Measurements from ENCODE around the gene NUDT6.
"Not testable (repeated sequence)": the region's sequence is repeated elsewhere in the genome, so short reads cannot be mapped to it uniquely, and the experiment has no call there.

Gene NUDT6

GRCh38 chr4:122873146-122873545 lies 49.3 kb downstream of the NUDT6 start:
- no peak for DNase-seq

DNA sequence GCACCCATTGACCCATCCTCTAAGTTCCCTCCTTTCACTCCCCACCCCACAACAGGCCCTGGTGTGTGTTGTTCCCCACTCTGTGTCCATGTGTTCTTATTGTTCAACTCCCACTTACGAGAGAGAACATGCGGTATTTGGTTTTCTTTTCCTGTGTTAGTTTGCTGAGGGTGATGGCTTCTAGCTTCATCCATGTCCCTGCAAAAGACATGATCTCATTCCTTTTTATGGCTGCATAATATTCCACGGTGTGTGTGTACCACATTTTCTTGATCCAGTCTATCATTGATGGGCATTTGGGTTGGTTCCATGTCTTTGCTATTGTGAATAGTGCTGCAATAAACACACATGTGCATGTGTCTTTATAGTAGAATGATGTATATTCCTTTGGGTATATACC lies 54.2 kb downstream of the NUDT6 start:
- DNase-seq = not testable (repeated sequence)

- DNase-seq = no peak
These were observed 57.0 kb downstream of the NUDT6 start for GRCh38 chr4:122865425-122865824.

DNA sequence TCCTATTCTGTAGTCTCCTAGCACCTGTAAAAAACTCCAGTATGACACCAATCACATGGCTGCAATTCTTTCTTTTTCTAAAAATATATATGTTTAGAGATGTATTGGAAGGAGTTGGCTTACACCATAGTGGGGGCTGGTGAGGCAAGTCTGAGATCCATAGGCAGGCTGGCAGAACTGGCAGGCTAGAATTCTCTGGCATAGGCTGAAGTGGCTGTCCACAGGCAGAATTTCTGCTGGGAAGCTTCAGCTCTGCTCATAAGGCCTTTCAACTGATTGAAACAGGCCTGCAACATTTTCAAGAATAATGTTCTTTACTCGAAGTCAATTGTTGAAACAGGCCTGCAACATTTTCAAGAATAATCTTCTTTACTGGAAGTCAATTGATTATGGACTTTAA lies 58.8 kb downstream of the NUDT6 start:
- no peak for DNase-seq

DNA sequence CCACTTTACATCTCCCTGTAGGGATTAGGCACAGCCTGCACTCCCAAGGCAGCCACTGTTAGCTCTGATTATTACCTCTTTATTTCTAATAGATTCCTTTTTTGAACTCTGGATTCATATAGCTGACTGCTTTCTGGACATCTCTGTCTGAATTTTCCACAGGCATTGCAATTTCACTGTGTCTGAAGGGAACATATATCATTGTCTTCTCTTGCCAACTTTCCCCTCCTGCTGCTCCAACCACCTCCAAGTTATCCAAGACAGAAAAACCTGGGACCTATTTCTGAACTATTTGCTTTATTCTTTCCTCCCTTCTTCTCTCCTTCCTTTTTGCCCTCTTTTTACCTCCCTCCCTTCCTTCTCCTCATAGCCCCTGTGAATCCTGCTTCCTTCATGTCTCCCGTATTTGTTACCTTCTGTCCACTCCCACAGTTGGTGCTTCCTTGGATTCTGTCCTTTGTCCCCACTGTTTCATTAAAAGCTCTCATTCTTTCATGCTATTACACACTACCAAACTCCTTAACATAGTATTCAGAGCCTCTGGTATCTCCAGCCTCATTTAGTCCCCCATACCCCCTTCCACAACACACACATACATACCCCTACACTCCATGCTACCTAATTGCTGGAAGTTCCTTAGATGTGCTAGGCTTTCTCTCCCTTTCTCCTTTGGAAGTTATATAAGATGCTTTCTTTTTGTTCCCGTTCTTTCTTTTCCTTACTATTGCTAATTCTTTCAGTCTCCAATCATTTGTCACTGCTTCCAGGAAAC lies 61.0 kb downstream of the NUDT6 start:
- no peak for DNase-seq

GRCh38 chr4:122858705-122859104 lies 63.7 kb downstream of the NUDT6 start:
- DNase-seq = no peak

GRCh38 chr4:122857160-122857559 lies 65.2 kb downstream of the NUDT6 start:
- no peak for DNase-seq

- DNase-seq = no peak
These were observed 67.0 kb downstream of the NUDT6 start for GRCh38 chr4:122855353-122855890.

DNA sequence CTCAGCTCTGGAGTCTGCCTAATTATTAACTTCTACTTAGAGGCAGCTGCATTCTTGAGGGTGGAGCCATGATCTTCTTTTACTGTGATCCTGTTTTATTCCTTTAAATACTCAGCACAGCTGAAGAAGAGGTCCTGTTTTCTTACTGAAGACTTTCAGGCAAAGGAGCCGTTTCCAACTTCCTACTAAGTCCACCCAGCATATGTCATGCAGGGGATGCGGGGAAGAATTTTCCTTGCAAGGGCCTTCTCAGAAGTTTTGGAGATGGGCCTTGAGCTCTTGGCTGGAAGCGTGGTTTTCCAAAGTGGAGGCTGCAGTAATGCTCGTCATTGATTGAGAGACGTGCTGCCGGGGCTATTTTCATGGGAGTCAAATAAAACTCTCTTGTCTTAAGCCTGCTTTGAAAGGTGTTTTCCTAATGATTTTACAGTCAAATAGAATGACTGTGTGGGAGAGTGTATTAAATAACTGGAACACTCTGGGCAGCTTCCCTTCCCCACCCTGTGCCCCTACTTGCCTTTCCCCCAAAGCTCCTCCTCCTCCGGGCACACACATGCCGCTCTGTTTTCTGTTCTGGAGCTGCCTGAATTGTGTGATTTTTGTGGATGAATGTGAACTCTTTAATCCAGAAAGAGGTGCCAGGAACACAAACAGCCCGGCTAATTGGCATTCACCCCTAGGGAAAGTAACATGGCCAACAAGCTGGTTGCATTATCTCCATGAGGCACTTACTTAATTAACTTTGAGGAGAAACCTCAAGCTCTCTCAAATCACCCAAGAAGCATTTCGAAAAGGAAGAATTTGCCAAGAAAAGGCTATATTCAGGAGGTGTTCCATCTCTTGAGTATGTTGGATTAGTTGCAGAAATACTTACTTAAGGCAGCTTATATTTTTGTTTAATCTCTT lies 67.7 kb downstream of the NUDT6 start:
- DNase-seq = no peak

GRCh38 chr4:122851568-122851967 lies 70.8 kb downstream of the NUDT6 start:
- DNase-seq = no peak

DNA sequence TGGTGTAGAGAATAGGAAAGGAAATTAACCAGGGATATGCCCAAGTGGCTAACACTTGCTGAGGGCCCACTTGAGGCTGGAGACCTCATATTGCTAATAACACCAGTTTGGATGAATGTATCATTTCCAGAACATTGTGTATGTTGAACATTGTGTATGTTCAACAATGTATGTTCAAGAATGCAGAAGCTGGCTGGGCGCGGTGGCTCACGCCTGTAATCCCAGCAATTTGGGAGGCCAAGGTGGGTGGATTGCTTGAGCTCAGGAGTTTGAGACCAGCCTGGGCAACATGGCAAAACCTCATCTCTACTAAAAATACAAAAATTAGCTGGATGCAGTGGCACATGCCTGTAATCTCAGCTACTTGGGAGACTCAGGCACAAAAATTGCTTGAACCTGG lies 72.6 kb downstream of the NUDT6 start:
- not testable (repeated sequence) for DNase-seq

DNA sequence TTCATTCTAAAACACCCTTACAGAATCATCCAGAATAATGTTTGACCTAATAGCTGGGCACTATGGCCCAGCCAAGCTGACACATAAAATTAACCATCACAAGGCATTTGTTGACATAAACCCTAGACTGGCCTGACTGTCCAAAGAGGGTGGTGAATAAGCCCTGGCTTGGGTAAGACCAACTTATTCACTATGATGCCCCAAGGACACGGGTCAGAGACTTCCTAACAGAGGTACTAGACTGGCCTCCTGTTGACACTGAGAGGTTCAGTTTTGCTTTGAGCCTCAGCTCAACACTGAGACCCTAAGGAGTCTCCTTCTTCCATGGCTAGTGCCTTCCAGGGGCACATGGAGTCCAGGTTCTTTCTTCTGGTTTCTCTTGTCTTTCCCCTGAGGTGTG lies 74.5 kb downstream of the NUDT6 start:
- no peak for DNase-seq

DNA sequence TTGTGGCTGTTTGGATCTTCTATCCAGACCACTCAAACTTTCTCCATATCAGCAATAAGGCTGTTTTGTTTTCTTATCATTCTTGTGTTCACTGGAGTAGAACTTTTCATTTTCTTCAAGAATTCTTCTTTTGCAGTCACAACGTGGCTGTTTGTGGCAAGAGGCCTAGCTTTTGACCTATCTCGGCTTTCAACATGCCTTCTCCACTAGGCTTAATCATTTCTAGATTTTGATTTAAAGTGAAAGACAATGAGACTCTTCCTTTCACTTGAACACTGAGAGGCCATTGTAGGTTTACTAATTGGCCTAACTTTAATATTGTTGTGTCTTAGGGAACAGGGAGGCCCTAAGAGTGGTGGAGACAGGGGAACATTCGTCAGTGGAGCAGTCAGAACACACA lies 76.6 kb downstream of the NUDT6 start:
- DNase-seq = no peak

DNA sequence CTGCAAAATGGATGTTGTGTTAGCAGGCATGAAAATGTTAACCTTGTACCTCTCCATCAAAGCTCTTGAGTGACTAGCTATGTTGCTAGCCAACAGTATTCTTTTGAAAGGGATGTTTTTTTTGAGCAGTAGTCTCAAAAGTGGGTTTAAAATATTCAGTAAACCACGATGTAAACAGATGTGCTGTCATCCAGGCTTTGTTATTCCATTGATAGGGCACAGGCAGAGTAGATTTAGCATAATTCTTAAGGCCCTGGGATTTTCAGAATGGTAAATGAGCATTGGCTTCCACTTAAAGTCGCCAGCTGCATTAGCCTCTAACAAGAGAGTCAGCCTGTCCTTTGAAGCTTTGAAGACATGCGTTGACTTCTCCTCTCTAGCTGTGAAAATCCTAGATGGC lies 77.3 kb downstream of the NUDT6 start:
- no peak for DNase-seq

DNA sequence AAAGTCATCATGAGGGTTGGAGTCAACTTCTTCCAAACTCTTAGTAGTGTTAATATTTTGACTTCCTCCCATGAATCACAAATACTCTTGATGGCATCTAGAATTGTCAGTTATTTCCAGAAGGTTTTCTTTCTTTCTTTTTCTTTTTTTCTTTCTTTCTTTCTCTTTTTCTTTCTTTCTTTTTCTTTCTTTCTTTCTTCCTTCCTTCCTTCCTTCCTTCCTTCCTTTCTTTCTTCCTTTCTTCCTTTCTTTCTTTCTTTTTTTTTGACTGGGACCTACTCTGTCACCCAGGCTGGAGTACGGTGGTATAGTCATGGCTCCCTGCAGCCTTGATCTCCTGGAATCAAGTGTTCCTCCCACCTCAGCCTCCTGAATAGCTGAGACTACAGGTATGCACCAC lies 78.0 kb downstream of the NUDT6 start:
- not testable (repeated sequence) for DNase-seq

DNA sequence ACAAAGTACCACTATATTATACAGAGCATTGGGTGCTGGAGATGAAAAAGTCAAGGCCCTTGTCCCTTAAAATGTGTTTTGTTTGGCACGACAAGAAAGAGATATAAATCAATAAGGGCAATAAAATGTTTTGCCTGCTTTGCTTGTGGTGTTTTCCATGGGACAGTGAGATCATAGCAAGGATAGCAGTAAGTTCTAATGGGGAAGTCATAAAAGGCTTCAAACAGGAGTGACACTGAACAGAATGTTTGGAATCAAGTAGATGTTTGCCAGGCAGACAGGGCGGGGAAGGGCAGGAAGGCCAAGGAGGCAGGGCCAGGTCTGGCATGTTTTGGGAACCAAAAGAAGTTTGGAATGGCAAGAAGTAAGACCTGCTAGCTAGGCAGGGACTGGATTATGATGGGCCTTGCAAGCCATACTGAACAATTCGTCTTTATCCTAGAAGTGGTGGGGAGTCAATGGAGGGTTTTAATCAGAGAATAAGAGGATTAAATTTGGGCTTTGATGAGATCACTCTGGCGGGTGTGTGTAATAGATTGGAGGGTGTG lies 79.3 kb downstream of the NUDT6 start:
- no peak for DNase-seq
